Activated CD8-positive, alpha-beta memory T cell treated with anti-CD3 and anti-CD28 coated beads, Interleukin-2, amount 50 U/mL, for 48 hours (primary cell): ENCODE results near the gene CCER1.

ENCODE experiments used
- DNase-seq: peaks from one replicate; pipeline ENCODE4 v3.0.0-alpha.2; 2020

The CCER1 gene

DNA sequence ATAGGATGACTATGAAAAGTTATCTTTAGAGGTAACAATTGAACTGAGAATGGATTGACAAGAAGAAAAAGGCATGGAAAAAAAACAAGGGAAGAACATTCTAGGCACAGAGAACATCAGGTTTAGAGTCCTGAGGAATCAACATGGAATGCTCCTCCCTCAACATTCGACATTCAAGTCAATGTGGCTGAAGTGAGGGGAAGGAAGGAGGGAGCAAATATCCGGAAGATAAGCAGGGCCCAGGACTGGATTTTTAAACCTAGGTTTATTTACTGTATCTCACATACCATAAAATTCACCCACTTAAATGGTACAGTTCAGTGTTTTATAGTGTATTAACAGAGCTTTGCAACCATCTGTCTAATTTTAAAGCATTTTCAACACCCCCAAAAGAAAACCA, 9.6 kb upstream of the CCER1 start:
- DNase-seq, result no peak

- DNase-seq, result no peak
Observed at GRCh38 chr12:90963946-90964345, 9.0 kb upstream of the CCER1 start.

DNA sequence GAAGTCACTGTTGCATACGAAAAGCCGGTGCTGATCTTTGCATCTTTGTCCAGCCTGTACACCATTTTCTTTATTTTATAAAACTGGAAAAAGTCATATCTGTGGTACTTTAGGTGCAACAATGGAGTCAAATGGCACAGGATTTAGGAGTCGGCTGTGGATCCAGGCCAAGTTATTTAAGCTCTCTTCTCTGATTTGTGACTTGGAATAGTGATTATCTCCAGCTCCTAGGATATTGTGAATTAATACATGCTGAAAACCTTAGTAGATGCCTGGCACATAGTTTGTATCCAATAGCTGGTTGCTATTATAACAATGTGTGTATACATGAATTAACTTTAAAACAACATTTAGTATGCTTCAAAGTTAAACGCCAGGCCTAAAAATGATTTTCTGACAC, 6.2 kb upstream of the CCER1 start:
- DNase-seq, result no peak

DNA sequence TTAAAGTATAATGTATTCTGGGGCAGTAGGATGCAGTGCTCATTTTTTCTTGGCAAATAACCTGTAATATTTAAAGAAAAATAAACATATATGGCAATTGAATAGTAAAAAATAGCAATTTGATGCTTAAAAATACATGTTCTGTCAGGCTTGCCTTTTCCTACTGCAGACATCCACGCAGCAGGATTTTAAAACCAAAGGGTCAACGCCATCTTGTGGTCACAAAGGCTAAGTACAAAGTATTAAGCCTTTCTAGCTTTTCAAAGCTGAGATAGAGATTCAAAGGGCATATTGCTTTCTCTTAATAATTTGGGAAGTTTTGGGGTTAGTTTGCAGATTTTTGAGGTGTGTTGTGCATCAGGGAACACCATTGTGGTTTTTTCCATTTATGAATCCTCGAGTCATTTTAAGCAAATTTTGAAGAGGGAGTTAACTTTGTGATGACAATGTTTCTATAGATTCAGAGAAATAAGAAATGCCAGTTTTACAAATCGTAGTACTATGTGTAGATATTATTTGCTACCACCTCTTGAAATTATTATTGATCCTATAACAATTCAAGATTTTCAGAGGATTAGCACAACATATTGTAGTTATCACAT, 4.7 kb upstream of the CCER1 start:
- DNase-seq, result no peak

DNA sequence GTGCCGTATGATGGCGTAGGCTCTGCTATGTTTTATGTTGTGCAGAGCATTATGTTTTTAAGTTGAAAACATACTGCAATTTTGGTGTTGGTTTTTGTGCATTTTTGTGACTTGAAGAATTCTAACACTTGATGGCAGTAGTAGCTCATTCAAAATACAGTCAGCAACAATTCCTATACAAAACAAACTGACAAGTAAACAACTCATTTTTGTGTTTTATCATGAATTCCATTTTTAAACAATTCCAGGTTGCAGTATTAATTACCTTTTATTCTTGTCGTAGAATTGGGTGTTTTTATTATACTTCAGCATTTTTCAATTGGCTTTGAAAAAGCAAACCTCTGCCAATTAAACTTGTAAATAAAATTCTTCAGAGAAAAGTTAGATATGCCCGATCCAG, 4.1 kb upstream of the CCER1 start:
- DNase-seq, result no peak

DNA sequence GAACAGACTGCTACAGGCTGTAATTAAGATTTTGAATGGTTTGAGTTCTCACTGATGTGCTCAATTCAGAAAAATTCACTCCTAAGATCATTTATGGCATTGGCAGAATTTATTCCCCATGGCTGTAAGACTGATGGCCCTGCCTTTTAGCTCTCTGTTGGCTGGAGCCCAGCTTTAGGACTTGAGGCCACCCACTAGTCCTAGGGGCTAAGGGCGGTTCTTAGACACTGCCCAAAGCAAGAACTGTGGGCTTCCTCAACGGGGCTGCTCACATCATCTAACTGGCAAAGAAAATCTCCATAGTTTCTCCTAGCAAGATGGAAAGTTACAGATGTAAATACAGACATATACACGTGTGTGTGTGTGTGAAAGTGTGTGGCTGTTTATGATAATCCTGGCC, 3.4 kb upstream of the CCER1 start:
- no peak for DNase-seq

DNA sequence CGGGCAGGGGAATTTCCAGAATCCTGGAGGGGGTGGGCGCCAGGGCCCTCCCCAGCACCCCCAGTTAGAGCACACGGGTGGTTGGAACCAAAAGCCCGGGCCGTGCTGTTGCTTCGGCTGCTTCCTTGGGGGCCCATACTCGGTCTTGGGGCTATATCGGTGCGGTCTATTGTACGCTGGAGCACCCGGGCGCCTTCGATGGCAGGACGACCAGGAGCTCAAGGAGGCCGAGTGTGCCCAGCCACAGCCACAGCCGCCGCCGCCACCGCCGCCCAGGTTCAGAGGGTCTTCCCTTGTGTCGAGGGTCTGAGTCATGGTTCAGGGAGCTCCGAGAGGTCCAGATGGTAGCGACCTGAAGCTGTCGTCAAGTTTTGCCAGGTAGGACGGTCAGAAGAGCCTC, 548 bp downstream of the CCER1 start:
- DNase-seq, result no peak

- DNase-seq, result no peak
Observed at GRCh38 chr12:90953956-90954421, 987 bp downstream of the CCER1 start.

DNA sequence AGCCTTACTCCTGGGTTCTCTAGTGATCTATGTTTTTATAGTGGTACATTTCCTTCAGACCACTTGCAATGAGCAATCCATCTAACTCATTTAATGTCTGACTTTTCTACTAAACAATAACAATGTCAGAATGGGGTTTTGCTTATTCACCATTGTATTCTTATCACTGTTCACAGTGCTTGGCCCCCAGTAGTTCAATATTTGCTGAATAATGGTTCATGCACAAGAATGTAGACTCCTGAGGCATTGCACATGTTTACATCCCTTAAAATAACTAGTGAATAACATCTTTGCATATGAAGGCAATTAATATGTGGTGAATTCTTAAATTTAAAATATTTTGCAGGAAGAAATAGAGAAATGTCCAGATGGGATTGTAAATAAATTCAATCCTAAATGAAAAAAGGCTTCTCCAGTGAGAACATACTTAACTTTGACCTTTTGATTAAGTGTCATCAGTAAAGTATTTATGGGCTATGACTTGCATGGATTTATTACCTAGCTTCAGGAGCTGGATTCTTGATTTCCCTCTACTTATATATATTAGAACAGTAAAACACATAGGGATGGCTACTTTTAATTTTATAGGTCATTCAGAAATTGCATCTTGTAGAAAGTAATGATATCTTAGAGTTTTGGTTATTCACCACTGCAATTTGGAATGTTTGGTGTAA, 3.4 kb downstream of the CCER1 start:
- DNase-seq, result no peak

DNA sequence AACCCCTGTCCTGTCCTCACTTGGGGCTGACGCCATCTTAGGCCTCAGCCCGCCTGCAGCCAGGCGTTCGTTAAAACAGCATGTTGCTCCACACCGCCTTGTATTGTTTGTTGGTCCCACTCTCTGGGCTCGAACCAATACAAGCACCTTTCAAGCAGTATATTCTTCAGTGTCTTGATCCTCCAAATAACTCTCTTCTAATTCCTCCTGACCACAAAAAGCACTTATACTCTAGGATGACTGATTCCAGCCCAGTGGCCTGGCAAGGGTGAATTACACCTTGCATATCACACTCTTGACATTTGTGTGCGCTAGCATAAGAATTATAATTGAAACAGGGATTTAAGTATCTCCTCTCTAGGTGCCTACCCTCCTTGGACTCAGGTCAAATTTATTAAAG, 7.1 kb downstream of the CCER1 start:
- DNase-seq, result no peak

GRCh38 chr12:90945070-90945649, 9.8 kb downstream of the CCER1 start:
- no peak for DNase-seq

DNA sequence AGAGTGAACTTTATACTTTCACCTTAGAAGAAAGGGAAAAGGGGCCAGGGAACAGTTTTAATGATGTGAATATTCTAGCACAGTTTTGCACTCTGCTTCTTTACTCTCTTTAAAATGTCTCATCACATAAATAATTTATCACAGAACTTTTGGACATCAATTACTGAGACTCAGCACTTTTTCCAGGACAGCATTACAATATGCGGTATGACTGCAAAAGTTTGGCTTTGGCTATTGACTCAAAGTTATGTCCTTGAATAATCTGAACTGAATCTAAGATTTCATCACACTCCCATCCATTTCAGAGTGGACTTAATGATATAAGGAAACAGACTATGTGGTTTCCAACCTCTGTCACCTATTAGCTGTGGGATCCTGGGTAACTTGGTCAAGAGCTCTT, 11.7 kb downstream of the CCER1 start:
- no peak for DNase-seq

DNA sequence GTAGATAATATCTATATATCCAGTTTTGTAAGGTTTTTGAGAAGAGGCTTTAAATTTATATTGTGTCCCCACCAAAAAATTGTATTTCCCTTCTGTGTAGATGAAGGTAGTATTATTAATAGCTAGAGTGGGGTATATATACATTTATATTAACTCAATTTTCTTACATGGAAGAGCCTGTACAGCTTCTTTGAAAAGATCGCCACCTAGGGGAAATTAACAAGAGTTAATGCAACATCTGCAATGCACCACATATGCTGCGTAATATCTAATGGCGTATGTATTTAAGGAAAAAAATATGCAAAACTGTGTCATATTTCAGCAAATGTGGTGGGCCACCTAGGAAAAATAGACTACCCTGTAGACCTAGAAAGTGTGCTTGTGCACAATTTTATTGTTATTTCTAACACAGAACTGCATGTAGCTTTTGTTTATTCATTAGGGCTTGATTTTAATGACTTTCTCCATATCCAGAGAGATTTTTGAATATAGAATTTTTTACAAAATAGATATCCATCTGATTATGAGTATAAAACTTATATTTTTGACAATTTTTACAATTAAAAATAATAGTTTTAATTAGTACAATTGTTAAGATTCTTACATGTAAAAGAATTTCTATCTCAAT, 14.0 kb downstream of the CCER1 start:
- DNase-seq, result no peak

- no peak for DNase-seq
Observed at GRCh38 chr12:90939382-90939781, 15.6 kb downstream of the CCER1 start.

DNA sequence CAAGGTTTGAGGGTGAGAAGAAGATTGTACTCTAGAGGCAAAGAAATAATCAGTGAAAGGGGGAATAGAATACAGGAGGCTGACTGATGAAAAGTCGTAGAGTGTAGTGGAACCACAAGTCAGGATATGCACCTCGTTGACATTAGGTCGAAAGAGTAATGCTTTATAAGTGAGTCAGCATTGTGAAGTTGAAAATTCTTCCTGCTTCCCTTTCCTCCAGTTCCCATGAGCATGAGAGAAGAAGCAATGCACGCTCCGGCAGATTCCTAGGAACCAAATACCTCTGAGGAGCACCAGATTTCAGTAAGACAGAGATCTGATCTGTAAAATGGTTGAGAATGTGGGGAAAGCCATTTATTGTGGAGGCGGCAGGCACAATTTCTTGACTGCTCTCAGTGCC, 16.5 kb downstream of the CCER1 start:
- DNase-seq, result no peak

DNA sequence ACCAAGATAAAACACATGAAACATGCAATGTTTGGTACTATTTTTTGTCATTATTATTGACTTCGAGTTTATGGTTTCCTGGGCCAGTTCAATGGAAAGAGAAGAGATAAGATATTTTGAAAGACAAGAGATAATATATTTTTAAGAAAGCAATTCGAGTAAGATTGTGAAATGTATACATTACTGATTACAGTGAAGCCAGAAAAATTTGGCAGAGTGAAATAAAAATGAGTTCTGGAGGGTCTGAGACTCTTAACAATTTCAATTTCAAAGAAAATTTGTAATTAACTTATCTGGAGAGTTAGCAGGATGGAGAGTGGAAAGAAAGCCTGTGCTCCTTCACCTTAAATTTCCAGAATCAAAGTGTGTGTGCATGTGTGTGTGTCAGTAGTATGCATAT, 17.3 kb downstream of the CCER1 start:
- no peak for DNase-seq

DNA sequence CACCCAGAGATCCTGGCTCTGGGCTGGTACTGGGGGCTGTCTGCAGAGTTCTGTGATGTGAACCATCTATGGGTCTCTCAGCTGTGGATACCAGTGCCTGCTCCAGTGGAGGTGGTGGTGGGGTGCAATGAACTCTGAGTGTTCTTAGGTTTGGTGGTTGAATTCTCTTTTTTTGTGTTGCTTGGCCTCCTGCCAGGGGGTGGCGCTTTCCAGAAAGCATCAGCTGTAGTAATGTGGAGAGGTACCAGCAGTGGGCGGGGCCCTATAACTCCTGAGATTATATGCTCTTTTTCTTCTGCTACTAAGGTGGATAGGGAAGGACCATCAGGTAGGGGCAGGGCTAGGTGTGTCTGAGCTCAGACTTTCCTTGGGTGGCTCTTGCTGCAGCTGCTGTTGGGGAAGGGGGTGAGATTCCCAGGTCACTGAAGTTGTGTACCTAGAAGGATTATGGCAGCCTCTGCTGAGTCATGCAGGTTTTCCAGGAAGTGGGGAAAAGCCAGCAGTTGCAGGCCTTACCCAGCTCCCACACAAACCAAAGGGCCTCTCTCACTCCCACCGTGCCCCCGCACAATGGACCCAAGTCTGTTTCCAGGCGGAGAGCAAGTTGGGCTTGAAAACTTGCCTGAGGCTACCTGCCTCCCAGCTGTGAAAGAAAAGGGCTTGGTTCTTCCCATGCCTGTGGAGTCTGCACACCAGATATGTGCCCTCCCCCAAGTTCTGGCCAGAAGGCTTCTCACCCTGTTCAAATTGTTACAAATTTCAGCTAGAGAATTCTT, 18.6 kb downstream of the CCER1 start:
- no peak for DNase-seq

GRCh38 chr12:90925562-90925961, 29.4 kb downstream of the CCER1 start:
- DNase-seq, result no peak

DNA sequence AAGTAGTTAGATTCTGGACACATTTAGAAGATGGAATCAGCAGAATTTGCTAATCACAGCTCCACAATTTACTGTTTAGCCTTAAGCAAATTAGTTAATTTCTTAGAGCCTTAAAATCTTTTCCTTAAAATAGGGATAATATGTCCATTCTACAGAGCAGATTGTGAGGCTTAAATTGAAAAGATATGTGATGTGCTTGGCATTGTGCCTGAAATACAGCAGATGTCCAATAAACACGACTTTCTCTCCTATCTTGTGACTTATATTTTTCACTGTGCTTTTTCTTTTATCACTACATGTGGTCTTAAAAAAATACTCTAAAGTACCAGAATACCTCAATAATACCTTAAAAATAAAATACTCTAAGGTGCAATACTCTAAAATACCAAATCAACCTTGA, 30.6 kb downstream of the CCER1 start:
- DNase-seq, result no peak

DNA sequence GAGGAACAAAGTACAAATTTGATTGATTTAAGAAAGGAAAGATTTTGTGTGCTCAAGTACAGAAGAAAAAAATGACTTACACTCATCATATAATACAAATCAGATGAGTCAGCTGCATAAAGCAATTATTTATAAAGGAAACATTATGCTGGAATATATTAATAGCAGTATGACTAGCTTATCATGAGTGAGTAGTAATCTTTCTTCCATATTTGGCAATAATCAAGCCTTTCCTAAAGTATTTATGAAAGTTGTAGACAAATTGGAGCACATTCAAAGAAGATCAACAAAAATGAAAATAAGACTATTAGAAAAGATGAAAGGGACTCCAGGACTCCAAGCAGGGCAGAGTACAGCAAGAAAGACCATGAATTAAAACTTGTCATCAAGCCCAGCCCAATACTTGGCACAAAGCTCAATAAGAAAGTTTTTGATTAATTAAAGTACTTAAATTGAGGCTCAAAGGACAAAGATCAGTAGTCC, 32.8 kb downstream of the CCER1 start:
- no peak for DNase-seq

- DNase-seq, result no peak
Observed at GRCh38 chr12:90921536-90921935, 33.4 kb downstream of the CCER1 start.

- no peak for DNase-seq
Observed at GRCh38 chr12:90920222-90920621, 34.8 kb downstream of the CCER1 start.

DNA sequence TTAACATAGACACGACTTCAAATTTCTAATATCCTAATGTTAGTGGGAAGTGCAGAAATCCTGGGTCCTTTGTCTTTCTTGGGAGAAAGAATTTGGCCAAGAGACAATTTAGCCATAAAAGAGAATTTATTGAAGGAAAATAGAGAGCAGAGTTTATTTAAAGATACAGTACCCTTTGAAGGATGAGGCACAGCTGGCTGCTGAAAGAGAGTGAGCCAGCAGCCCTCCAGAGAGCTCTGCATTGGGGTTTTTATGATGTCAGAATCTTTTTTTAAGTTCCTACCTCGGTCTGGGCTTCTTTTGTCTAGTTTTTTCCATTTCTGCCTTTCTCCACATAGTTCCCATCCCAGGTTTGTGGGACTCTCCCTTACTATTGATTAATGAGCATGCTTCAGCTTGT, 37.5 kb downstream of the CCER1 start:
- no peak for DNase-seq
